SH-SY5Y (cell line): Measurements from ENCODE around the gene COL4A3.

ENCODE experiments used
- GATA2 ChIP-seq: IDR thresholded peaks from 2 replicates; pipeline ENCODE4 v1.6.1; 2011; ENCODE audit warnings: mild to moderate bottlenecking, low read depth, low read length
- GATA3 ChIP-seq: IDR thresholded peaks from 2 replicates; pipeline ENCODE4 v1.6.1; 2011; ENCODE audit warnings: low read depth, mild to moderate bottlenecking, low read length, moderate library complexity

DNA sequence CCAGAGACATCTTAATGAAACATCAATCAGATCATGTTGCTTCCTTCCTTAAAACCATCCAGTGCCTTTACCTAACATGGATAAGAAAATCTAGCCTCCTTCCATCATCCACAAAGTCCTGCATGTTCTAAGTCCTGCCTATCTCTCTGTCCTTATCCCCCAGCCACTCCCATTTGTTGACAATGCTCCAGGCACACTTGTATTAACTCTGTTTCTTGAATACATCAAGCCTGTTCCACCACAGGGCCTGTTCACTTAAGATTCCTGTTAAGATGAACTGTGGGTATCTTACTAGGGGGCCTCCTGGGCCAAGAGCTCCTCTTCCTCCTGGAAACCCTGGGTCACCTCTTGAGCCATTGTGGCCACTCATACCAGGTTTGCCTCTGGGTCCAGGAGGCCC is 46.1 kb upstream of the COL4A3 start:
- no peak for TF ChIP-seq GATA2
- TF ChIP-seq GATA3: no peak
